PC-9 (cell line): ENCODE data around the gene MAPKBP1. TPM values are rescaled to one million over a fixed set of nuclear protein-coding genes. Genes with fewer than 3 reads are reported as not detected.

Experiments
- BruUV-seq: library from RNA; stranded (reverse); fragments of 400-500 nt; replicated peaks from 2 replicates; lab custom pipeline; 2021; lab: Mats Ljungman, UMichigan
- CTCF ChIA-PET: fragments of 300-600 bp; sonication (Branson Sonifier 250); formaldehyde crosslinking; loops from one replicate; lab custom pipeline; 2022; ENCODE audit warnings: antibody characterized with exemption; lab: Charles Lee
- POLR2A ChIA-PET: fragments of 300-600 bp; sonication (Branson Sonifier 250); formaldehyde crosslinking; loops from one replicate; lab custom pipeline; 2022; ENCODE audit warnings: antibody characterized with exemption; ENCODE audit not compliant: unreplicated experiment; lab: Charles Lee
- DNase-seq, 2 experiments: peaks; one replicate each; pipeline versions ENCODE4 v3.0.0 to v3.0.0-alpha.2; 2015 to 2022; ENCODE audit warnings: mixed read lengths in 1 of 2
- H2AFZ ChIP-seq: fragments of 200-600 bp; sonication (generic); 2 replicates; pipeline ENCODE4 v1.8.1; 2017; ENCODE audit warnings: antibody characterized with exemption
- H3F3A ChIP-seq: fragments of 200-600 bp; sonication (generic); 2 replicates; pipeline ENCODE4 v1.8.1; 2017; ENCODE audit warnings: antibody characterized with exemption, mild to moderate bottlenecking, low read depth; ENCODE audit not compliant: insufficient read depth
- H3K27ac ChIP-seq: fragments of 200-600 bp; sonication (generic); 2 replicates; pipeline ENCODE4 v1.6.1; 2016; ENCODE audit warnings: mixed run types
- H3K27me3 ChIP-seq: fragments of 200-600 bp; sonication (generic); 2 replicates; pipeline ENCODE4 v1.6.1; 2016; ENCODE audit warnings: low read depth, mixed run types; ENCODE audit not compliant: insufficient read depth
- H3K36me3 ChIP-seq: fragments of 200-600 bp; sonication (generic); 2 replicates; pipeline ENCODE4 v1.6.1; 2016; ENCODE audit warnings: low read depth, mixed run types
- H3K4me1 ChIP-seq: fragments of 200-600 bp; sonication (generic); replicated peaks from 2 replicates; pipeline ENCODE4 v1.6.1; 2016; ENCODE audit warnings: mixed run types; ENCODE audit not compliant: insufficient read depth
- H3K4me2 ChIP-seq: fragments of 200-600 bp; sonication (generic); 2 replicates; pipeline ENCODE4 v1.6.1; 2017; ENCODE audit warnings: mixed run types
- H3K4me3 ChIP-seq: fragments of 200-600 bp; sonication (generic); 2 replicates; pipeline ENCODE4 v1.6.1; 2016; ENCODE audit warnings: mixed run types
- H3K79me2 ChIP-seq: fragments of 200-600 bp; sonication (generic); 2 replicates; pipeline ENCODE4 v1.6.1; 2017; ENCODE audit warnings: low read depth, mixed run types
- H3K9me2 ChIP-seq: fragments of 200-600 bp; sonication (generic); 2 replicates; pipeline ENCODE4 v1.8.1; 2017; ENCODE audit warnings: mild to moderate bottlenecking; ENCODE audit not compliant: insufficient read depth
- H3K9me3 ChIP-seq: fragments of 200-600 bp; sonication (generic); 2 replicates; pipeline ENCODE4 v1.8.1; 2016; ENCODE audit warnings: low read depth; ENCODE audit not compliant: insufficient read depth
- H4K20me1 ChIP-seq: fragments of 200-600 bp; sonication (generic); 2 replicates; pipeline ENCODE4 v1.8.1; 2017; ENCODE audit not compliant: insufficient read depth
- EZH2 ChIP-seq: fragments of 200-600 bp; sonication (generic); IDR thresholded peaks from 2 replicates; pipeline ENCODE4 v1.8.0; 2017; ENCODE audit warnings: antibody characterized with exemption, low read depth
- intact Hi-C: fragments of 100-400 bp; cut with micrococcal nuclease; formaldehyde crosslinking; loops from one replicate; pipeline ENCODE4 v1.10.0; 2022; ENCODE audit not compliant: unreplicated experiment
- total RNA-seq: library from RNA; stranded (reverse); gene quantifications from 2 replicates; pipeline ENCODE4 v1.2.3, GENCODE V29; 2021
- TF ChIP-seq, protein P1 (sequence below): fragments of 200-600 bp; sonication (generic); conservative IDR thresholded peaks from 2 replicates; pipeline ENCODE4 v1.6.1; 2017; ENCODE audit warnings: mixed run types, antibody characterized with exemption, mild to moderate bottlenecking, moderate library complexity

The MAPKBP1 gene
- total RNA-seq, 1 experiment from 2014 or later: 22.9 TPM

GRCh38 chr15:41832208-41832607, 57.9 kb downstream of the MAPKBP1 start:
- no TSS peak for BruUV-seq
- intact Hi-C loops: no loop called here
- Histone ChIP-seq H3F3A (peaks cover 12% of the 10 kb centered on the region; the same call in 1 of the 2 replicates), H3K79me2 (no peaks in the 10 kb centered on the region), H3K9me2 (no peaks in the 10 kb centered on the region), H3K27ac (no peak overlapping the region), H3K9me3 (no peaks in the 10 kb centered on the region), H3K36me3 (no peaks in the 10 kb centered on the region), H3K4me2 (peak overlapping the region; percentile 24; the same call in 1 of the 2 replicates), H3K4me3 (no peak overlapping the region), H4K20me1 (no peaks in the 10 kb centered on the region), H3K27me3 (no peaks in the 10 kb centered on the region), H2AFZ (no peak overlapping the region), H3K4me1 (peaks cover 26% of the 10 kb centered on the region)
- no peak for TF ChIP-seq EZH2
- TF ChIP-seq, protein P1, sequence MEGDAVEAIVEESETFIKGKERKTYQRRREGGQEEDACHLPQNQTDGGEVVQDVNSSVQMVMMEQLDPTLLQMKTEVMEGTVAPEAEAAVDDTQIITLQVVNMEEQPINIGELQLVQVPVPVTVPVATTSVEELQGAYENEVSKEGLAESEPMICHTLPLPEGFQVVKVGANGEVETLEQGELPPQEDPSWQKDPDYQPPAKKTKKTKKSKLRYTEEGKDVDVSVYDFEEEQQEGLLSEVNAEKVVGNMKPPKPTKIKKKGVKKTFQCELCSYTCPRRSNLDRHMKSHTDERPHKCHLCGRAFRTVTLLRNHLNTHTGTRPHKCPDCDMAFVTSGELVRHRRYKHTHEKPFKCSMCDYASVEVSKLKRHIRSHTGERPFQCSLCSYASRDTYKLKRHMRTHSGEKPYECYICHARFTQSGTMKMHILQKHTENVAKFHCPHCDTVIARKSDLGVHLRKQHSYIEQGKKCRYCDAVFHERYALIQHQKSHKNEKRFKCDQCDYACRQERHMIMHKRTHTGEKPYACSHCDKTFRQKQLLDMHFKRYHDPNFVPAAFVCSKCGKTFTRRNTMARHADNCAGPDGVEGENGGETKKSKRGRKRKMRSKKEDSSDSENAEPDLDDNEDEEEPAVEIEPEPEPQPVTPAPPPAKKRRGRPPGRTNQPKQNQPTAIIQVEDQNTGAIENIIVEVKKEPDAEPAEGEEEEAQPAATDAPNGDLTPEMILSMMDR: no peak
- ChIA-PET CTCF (no interaction called here), POLR2A (no interaction called here)
- no peak for DNase-seq

DNA sequence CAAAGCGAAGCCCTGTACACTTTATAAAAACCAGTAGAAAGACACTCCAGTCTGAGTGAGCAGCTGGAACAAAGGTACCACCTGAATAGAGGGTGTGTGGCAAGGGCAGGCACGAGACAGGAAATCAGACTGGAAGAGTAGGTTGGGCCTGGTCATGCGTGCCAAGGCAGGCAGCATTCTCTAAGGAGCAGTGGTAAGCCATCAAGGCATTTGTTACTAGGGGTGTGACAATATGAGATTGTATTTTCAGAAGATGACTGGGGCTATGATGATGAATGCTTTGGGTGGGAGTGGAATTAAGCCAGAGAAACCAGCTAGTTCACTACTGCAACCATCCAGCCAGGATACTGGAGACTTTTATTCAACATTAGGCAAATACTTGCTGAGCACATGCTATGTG, 58.6 kb downstream of the MAPKBP1 start:
- Histone ChIP-seq H4K20me1 (no peaks in the 10 kb centered on the region), H3F3A (peaks cover 12% of the 10 kb centered on the region; the same call in 1 of the 2 replicates), H3K4me3 (no peak overlapping the region), H3K79me2 (no peaks in the 10 kb centered on the region), H2AFZ (no peak overlapping the region), H3K9me3 (no peaks in the 10 kb centered on the region), H3K36me3 (no peaks in the 10 kb centered on the region), H3K4me1 (peaks cover 28% of the 10 kb centered on the region), H3K27ac (no peak overlapping the region), H3K27me3 (no peaks in the 10 kb centered on the region), H3K9me2 (no peaks in the 10 kb centered on the region), H3K4me2 (peak overlapping the region; percentile 24)
- CTCF ChIA-PET: interaction anchor here (0.6 kb wide), 1 partner anchor 62 kb away, joined by 3 read pairs; no protein-coding TSS in a partner anchor
- POLR2A ChIA-PET: interaction anchor here (0.5 to 0.6 kb wide), 2 partner anchors 133 to 577 kb away, joined by 3 read pairs; no protein-coding TSS in a partner anchor
- peak; percentile 86 to 87 for DNase-seq
- intact Hi-C loops: no loop called here
- TF ChIP-seq EZH2: no peak
- TF ChIP-seq, protein P1: no peak
- BruUV-seq: no TSS peak

GRCh38 chr15:41834096-41834495, 59.8 kb downstream of the MAPKBP1 start:
- no peaks in the 10 kb centered on the region for H3K36me3 ChIP-seq
- no peaks in the 10 kb centered on the region for H3K9me3 ChIP-seq
- H3K9me2 ChIP-seq: no peaks in the 10 kb centered on the region
- H3K4me3 ChIP-seq: no peak overlapping the region
- CTCF ChIA-PET: no interaction called here
- no peak overlapping the region for H3K27ac ChIP-seq
- DNase-seq: no peak
- no TSS peak for BruUV-seq
- no peak overlapping the region for H3K4me2 ChIP-seq
- peaks cover 31% of the 10 kb centered on the region for H3K4me1 ChIP-seq
- H3K79me2 ChIP-seq: no peaks in the 10 kb centered on the region
- POLR2A ChIA-PET: no interaction called here
- H3K27me3 ChIP-seq: no peaks in the 10 kb centered on the region
- intact Hi-C loops: no loop called here
- H4K20me1 ChIP-seq: no peaks in the 10 kb centered on the region; the same call in 1 of the 2 replicates
- peaks cover 16% of the 10 kb centered on the region; the same call in 1 of the 2 replicates for H3F3A ChIP-seq
- TF ChIP-seq, protein P1: no peak
- no peak for TF ChIP-seq EZH2
- H2AFZ ChIP-seq: no peak overlapping the region
